K562 (cell line): ENCODE measurements around the gene MTHFR. TPM values are rescaled to one million over a fixed set of nuclear protein-coding genes. Genes with fewer than 3 reads are reported as not detected.

Source experiments
- BRD4 ChIP-seq: fragments of 200-600 bp; sonication (generic); IDR thresholded peaks from 2 replicates; pipeline ENCODE4 v1.6.1; 2017; ENCODE audit warnings: inconsistent platforms
- ESRRB ChIP-seq: fragments of 250-450 bp; sonication (Bioruptor Pico); IDR thresholded peaks from 2 replicates; pipeline ENCODE4 v1.5.0; 2020; ENCODE audit warnings: mild to moderate bottlenecking, moderate library complexity, borderline replicate concordance
- KLF1 ChIP-seq: fragments of 450-650 bp; IDR thresholded peaks from 2 replicates; pipeline ENCODE4 v1.6.1; 2016; ENCODE audit warnings: missing genetic modification characterization, missing compliant biosample characterization
- MGA ChIP-seq: fragments of 450-650 bp; IDR thresholded peaks from 2 replicates; pipeline ENCODE4 v1.6.1; 2016; ENCODE audit warnings: mild to moderate bottlenecking, moderate library complexity
- RBBP5 ChIP-seq: fragments of 200-600 bp; sonication (generic); IDR thresholded peaks from 2 replicates; pipeline ENCODE4 v1.6.1; 2012; ENCODE audit warnings: borderline replicate concordance, mild to moderate bottlenecking, low read length, control low read depth, inconsistent platforms; ENCODE audit not compliant: insufficient read depth, poor library complexity, severe bottlenecking
- SREBF2 ChIP-seq: sonication (generic); formaldehyde crosslinking; IDR thresholded peaks from 2 replicates; pipeline ENCODE4 v1.4.0; 2020; ENCODE audit warnings: mild to moderate bottlenecking, missing genetic modification reagents
- TAF15 ChIP-seq: fragments of 200-400 bp; formaldehyde crosslinking; IDR thresholded peaks from 2 replicates; pipeline ENCODE4 v1.6.1; 2017; ENCODE audit warnings: mild to moderate bottlenecking, low read depth, low read length, moderate library complexity
- TGIF2 ChIP-seq: sonication (generic); formaldehyde crosslinking; IDR thresholded peaks from 2 replicates; pipeline ENCODE4 v1.8.1; 2022; ENCODE audit warnings: mild to moderate bottlenecking, missing genetic modification reagents, moderate library complexity
- ZNF445 ChIP-seq: fragments of 250-450 bp; sonication (Bioruptor Pico); IDR thresholded peaks from 2 replicates; pipeline ENCODE4 v1.4.0; 2020; ENCODE audit warnings: low read depth, mild to moderate bottlenecking, moderate library complexity
- ZNF77 ChIP-seq: fragments of 250-450 bp; sonication (Bioruptor Pico); IDR thresholded peaks from 2 replicates; pipeline ENCODE4 v1.5.0; 2020
- ZNF785 ChIP-seq: fragments of 250-450 bp; sonication (Bioruptor Pico); IDR thresholded peaks from 2 replicates; pipeline ENCODE4 v1.4.0; 2020; ENCODE audit warnings: mild to moderate bottlenecking
- ZSCAN29 ChIP-seq: fragments of 450-650 bp; IDR thresholded peaks from 2 replicates; pipeline ENCODE4 v1.6.1; 2017
- polyA plus RNA-seq, 8 experiments: library from polyadenylated mRNA; depleted of rRNA in 4 of 8; stranded (reverse) in 5 of 8; unstranded in 3 of 8; fragments of >200 nt; fragmentation: Nextera tagmentation in 2 of 8; fragmentation: Illumina TruSeq in 1 of 8; extraction: Ambion mirVana in 2 of 8; extraction: Trizol in 1 of 8; gene quantifications; 2 replicates each; pipeline versions ENCODE4 v1.2.1 to v1.2.3, GENCODE V29; 2011 to 2014; ENCODE audit warnings: inconsistent platforms in 1 of 8, missing spikeins in 1 of 8
- total RNA-seq, 7 experiments: library from RNA; depleted of rRNA in 6 of 7; stranded (reverse); fragments of >200 nt in 6 of 7; fragmentation: Illumina TruSeq in 2 of 7; extraction: Trizol in 2 of 7; gene quantifications; 2 replicates each; pipeline versions ENCODE4 v1.2.1 to v1.2.3, GENCODE V29; 2011 to 2021; ENCODE audit warnings: low replicate concordance in 1 of 7
- TF ChIP-seq, protein P1 (sequence below): fragments of 250-450 bp; sonication (Bioruptor Pico); IDR thresholded peaks from 2 replicates; pipeline ENCODE4 v1.4.0; 2020; ENCODE audit warnings: borderline replicate concordance

Gene MTHFR
- total and polyA plus RNA-seq, 9 of the 15 experiments (the other 6 are each of a cell fraction or from before 2014, with no cell fraction given) = 5.0 to 104 (median 62.6) TPM

DNA sequence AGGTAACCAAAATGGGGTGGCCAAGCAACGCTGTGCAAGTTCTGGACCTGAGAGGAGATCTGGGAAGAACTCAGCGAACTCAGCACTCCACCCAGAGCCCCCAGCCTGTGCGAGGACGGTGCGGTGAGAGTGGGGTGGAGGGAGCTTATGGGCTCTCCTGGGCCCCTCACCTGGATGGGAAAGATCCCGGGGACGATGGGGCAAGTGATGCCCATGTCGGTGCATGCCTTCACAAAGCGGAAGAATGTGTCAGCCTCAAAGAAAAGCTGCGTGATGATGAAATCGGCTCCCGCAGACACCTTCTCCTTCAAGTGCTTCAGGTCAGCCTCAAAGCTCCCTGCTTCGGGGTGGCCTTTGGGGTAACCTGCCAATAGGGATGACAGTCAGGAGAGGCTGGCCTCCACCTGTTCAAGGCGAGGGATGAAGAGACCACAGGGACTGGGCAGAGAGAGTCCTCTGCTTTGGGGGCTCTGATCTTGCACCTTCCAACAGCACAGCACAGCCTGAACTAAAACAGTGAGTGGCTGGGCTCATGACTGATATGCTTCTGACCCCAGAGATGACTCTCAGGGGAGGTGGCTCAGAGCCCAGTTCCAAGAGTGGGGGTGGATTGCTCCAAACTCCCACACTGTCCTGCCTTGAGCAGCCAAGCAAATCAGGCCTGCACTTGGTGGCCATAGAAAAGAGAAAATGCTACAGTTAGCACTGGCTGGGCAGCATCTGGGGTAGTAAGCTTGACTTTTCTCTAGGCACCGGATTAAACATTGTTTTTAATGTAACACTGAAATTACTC is 9.5 kb downstream of the MTHFR start (continued):
- no peak for TF ChIP-seq MGA
- no peak for TF ChIP-seq TAF15
- no peak for TF ChIP-seq KLF1 (tag)
- 0 out of 2 replicates have a peak, but pooled peaks have one; percentile 52 for TF ChIP-seq ZNF445
- TF ChIP-seq ZNF77 (CRISPR knock-in tag) = no peak
- TF ChIP-seq, protein P1, sequence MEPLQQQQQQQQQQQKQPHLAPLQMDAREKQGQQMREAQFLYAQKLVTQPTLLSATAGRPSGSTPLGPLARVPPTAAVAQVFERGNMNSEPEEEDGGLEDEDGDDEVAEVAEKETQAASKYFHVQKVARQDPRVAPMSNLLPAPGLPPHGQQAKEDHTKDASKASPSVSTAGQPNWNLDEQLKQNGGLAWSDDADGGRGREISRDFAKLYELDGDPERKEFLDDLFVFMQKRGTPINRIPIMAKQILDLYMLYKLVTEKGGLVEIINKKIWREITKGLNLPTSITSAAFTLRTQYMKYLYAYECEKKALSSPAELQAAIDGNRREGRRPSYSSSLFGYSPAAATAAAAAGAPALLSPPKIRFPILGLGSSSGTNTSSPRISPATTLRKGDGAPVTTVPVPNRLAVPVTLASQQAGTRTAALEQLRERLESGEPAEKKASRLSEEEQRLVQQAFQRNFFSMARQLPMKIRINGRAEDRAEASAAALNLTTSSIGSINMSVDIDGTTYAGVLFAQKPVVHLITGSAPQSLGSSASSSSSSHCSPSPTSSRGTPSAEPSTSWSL (CRISPR knock-in tag) = no peak
- TF ChIP-seq SREBF2 (CRISPR knock-in tag) = no peak
- no peak for TF ChIP-seq TGIF2
- peak; percentile 83; the same call in 1 of the 2 replicates for TF ChIP-seq BRD4
- no peak for TF ChIP-seq ESRRB
- no peak for TF ChIP-seq ZNF785 (CRISPR knock-in tag)
- TF ChIP-seq RBBP5 = no peak
- 0 out of 2 replicates have a peak, but pooled peaks have one; percentile 29 for TF ChIP-seq ZSCAN29
